Body of pancreas (tissue), 4 donors: ENCODE measurements around the gene SIT1. TPM values are rescaled to one million over a fixed set of nuclear protein-coding genes. Genes with fewer than 3 reads are reported as not detected.
A peak's percentile ranks its signal among the peaks of the same experiment; 100 is the strongest.

Source experiments
- ATAC-seq: fragments of 150-250 bp; one replicate; pipeline ENCODE4 v1.9.1; 2016
- DNase-seq, 4 donors: peaks; one replicate each; pipeline ENCODE4 v3.0.0-alpha.2; 2019
- H3K27ac ChIP-seq, 4 donors: fragments of 200-600 bp; sonication (generic); 1 replicate in 3 of 4; 2 replicates in 1 of 4; pipeline versions ENCODE4 v1.5.1 to v1.6.1; 2016 to 2019; ENCODE audit warnings: mild to moderate bottlenecking in 1 of 4, mixed read lengths in 1 of 4, moderate library complexity in 1 of 4
- H3K27me3 ChIP-seq, 2 donors: fragments of 200-600 bp; sonication (generic); one replicate each; pipeline ENCODE4 v1.6.0; 2016; ENCODE audit warnings: mild to moderate bottlenecking in 1 of 2
- H3K36me3 ChIP-seq, 2 donors: fragments of 200-600 bp; sonication (generic); replicated peaks in 1 of 2; 2 replicates each; pipeline ENCODE4 v1.5.1; 2016; ENCODE audit warnings: low read depth in 2 of 2; ENCODE audit not compliant: insufficient read depth in 1 of 2
- H3K4me1 ChIP-seq: fragments of 200-600 bp; sonication (generic); one replicate; pipeline ENCODE4 v1.6.0; 2016
- H3K4me3 ChIP-seq, 2 donors: fragments of 200-600 bp; sonication (generic); 1 replicate in 1 of 2; 2 replicates in 1 of 2; pipeline ENCODE4 v1.5.1; 2016 to 2019
- H3K9me3 ChIP-seq, 3 donors: fragments of 200-600 bp; sonication (generic); 1 replicate in 2 of 3; 2 replicates in 1 of 3; pipeline ENCODE4 v1.5.1; 2016
- POLR2A ChIP-seq, 3 donors: fragments of 450-650 bp; IDR thresholded peaks; one replicate each; pipeline ENCODE4 v1.6.1; 2016; ENCODE audit warnings: antibody characterized with exemption in 3 of 3, mild to moderate bottlenecking in 2 of 3
- WGBS, 2 donors: methylation state at CpG; one replicate each; pipeline ENCODE4 v1.1.5; 2017; 5-methylcytosine and 5-hydroxymethylcytosine counted together
- intact Hi-C: fragments of 100-400 bp; cut with DNase I; formaldehyde crosslinking; loops from one replicate; pipeline ENCODE4 v1.15.1; 2023
- total RNA-seq, 2 donors: library from RNA; depleted of rRNA; stranded (reverse); fragments of >200 nt; gene quantifications; one replicate each; pipeline ENCODE4 v1.1.0, GENCODE V29; 2016
- TF ChIP-seq, protein P1 (sequence below), 7 experiments: fragments of 450-650 bp in 4 of 7; fragments of 200-600 bp in 3 of 7; sonication (generic) in 3 of 7; IDR thresholded peaks; one replicate each; pipeline ENCODE4 v1.5.1; 2016 to 2019; ENCODE audit warnings: antibody characterized with exemption in 7 of 7

SIT1 gene
- total RNA-seq, 2 donors from 2014 or later = 0.26 TPM; not detected in 1

DNA sequence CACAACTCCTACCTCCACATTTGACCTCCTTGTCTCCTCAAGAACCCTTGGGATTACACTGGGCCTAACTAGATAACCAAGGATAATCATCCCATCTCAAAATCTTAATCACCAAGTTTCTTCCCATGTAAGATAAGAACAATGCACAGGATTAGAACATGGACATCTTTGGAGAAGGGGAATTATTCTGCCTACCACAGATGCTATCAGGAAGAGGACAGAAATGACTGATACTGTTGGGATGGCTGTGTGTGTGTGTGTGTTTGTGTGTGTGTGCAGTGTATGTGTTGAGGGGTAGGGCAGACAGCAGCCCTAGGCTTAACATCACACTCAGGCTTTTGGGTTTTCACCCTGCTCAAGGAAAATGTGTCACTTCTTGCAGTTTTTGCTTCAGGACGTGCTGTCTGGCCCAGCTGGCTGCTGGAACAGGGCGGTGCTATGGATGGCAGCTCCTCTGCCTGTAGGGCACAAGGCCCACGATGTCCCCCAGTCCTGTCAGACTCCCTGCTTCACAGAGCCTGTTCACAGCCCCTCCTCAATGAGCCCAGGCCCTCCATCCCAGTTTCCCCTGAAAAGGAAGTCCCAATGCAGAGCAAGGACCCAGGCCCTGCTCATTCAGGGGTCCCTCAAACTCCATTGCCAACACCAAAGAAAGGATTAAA lies 30.7 kb upstream of the SIT1 start:
- no peak overlapping the region for H3K27ac ChIP-seq
- WGBS, 2 donors = 74% methylated on average over 3 of the region's 3 CpGs; no CpG with 5 or more reads in 1 of the 2 donors
- no peaks in the 10 kb centered on the region for H3K27me3 ChIP-seq
- intact Hi-C loops = no loop called here
- H3K36me3 ChIP-seq = no peaks in the 10 kb centered on the region
- TF ChIP-seq, protein P1, sequence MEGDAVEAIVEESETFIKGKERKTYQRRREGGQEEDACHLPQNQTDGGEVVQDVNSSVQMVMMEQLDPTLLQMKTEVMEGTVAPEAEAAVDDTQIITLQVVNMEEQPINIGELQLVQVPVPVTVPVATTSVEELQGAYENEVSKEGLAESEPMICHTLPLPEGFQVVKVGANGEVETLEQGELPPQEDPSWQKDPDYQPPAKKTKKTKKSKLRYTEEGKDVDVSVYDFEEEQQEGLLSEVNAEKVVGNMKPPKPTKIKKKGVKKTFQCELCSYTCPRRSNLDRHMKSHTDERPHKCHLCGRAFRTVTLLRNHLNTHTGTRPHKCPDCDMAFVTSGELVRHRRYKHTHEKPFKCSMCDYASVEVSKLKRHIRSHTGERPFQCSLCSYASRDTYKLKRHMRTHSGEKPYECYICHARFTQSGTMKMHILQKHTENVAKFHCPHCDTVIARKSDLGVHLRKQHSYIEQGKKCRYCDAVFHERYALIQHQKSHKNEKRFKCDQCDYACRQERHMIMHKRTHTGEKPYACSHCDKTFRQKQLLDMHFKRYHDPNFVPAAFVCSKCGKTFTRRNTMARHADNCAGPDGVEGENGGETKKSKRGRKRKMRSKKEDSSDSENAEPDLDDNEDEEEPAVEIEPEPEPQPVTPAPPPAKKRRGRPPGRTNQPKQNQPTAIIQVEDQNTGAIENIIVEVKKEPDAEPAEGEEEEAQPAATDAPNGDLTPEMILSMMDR (IDR thresholded peaks at IDR 0.05) = no peak
- no peak for TF ChIP-seq POLR2A (IDR thresholded peaks at IDR 0.05)
- H3K4me1 ChIP-seq = peaks cover under 1% of the 10 kb centered on the region
- no peak for DNase-seq
- ATAC-seq = no peak
- H3K4me3 ChIP-seq = no peak overlapping the region
- no peaks in the 10 kb centered on the region for H3K9me3 ChIP-seq

- ATAC-seq (no peak), DNase-seq (no peak)
- no peaks in the 10 kb centered on the region for H3K9me3 ChIP-seq
- no peaks in the 10 kb centered on the region for H3K36me3 ChIP-seq
- H3K4me1 ChIP-seq = peaks cover 10% of the 10 kb centered on the region
- H3K27ac ChIP-seq = no peak overlapping the region
- H3K4me3 ChIP-seq = no peak overlapping the region
- 63 to 72% methylated on average over 15 of the region's 15 CpGs for WGBS, 2 donors
- intact Hi-C loops = no loop called here
- TF ChIP-seq, protein P1 (IDR thresholded peaks at IDR 0.05) = no peak
- TF ChIP-seq POLR2A (IDR thresholded peaks at IDR 0.05) = no peak
- H3K27me3 ChIP-seq = no peaks in the 10 kb centered on the region
Measured at GRCh38 chr9:35680331-35681105, 29.8 kb upstream of the SIT1 start.

GRCh38 chr9:35679766-35680330 lies 29.1 kb upstream of the SIT1 start:
- WGBS, 2 donors = 87 to 90% methylated on average over 4 to 8 of the region's 8 CpGs
- TF ChIP-seq POLR2A (IDR thresholded peaks at IDR 0.05) = no peak
- no peaks in the 10 kb centered on the region for H3K36me3 ChIP-seq
- H3K27ac ChIP-seq = no peak overlapping the region
- H3K9me3 ChIP-seq = no peaks in the 10 kb centered on the region
- intact Hi-C loops = no loop called here
- ATAC-seq = no peak
- no peak overlapping the region for H3K4me3 ChIP-seq
- H3K27me3 ChIP-seq = no peaks in the 10 kb centered on the region
- DNase-seq = no peak
- H3K4me1 ChIP-seq = peaks cover 14% of the 10 kb centered on the region

GRCh38 chr9:35679091-35679490 lies 28.4 kb upstream of the SIT1 start:
- TF ChIP-seq, protein P1 (IDR thresholded peaks at IDR 0.05) = no peak
- TF ChIP-seq POLR2A (IDR thresholded peaks at IDR 0.05) = no peak
- H3K27ac ChIP-seq = no peak overlapping the region
- H3K9me3 ChIP-seq = no peaks in the 10 kb centered on the region
- no peak overlapping the region for H3K4me3 ChIP-seq
- H3K27me3 ChIP-seq = no peaks in the 10 kb centered on the region
- H3K36me3 ChIP-seq = no peaks in the 10 kb centered on the region
- H3K4me1 ChIP-seq = peaks cover 16% of the 10 kb centered on the region
- DNase-seq = no peak
- intact Hi-C loops = no loop called here
- no peak for ATAC-seq
- WGBS, 2 donors = 86 to 88% methylated on average over 5 of the region's 5 CpGs

DNA sequence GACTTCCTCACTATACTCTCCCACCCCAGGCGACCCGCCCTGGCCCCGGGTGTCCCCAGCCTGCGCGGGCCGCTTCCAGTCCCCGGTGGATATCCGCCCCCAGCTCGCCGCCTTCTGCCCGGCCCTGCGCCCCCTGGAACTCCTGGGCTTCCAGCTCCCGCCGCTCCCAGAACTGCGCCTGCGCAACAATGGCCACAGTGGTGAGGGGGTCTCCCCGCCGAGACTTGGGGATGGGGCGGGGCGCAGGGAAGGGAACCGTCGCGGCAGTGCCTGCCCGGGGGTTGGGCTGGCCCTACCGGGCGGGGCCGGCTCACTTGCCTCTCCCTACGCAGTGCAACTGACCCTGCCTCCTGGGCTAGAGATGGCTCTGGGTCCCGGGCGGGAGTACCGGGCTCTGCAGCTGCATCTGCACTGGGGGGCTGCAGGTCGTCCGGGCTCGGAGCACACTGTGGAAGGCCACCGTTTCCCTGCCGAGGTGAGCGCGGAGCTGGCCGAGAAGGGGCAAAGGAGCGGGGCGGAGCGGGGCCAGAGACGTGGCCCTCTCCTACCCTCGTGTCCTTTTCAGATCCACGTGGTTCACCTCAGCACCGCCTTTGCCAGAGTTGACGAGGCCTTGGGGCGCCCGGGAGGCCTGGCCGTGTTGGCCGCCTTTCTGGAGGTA lies 25.1 kb upstream of the SIT1 start:
- Histone ChIP-seq H3K36me3 (no peaks in the 10 kb centered on the region), H3K4me1 (peaks cover 34% of the 10 kb centered on the region), H3K9me3 (no peaks in the 10 kb centered on the region), H3K27me3 (no peaks in the 10 kb centered on the region), H3K27ac (no peak overlapping the region), H3K4me3 (peak overlapping the region in 1 of 2 donors; percentile 7)
- TF ChIP-seq, protein P1 (IDR thresholded peaks at IDR 0.05) = no peak
- TF ChIP-seq POLR2A (IDR thresholded peaks at IDR 0.05) = no peak
- ATAC-seq (peak; percentile 47), DNase-seq (peak in 2 of 4 donors; percentile 37 to 45)
- intact Hi-C loops = no loop called here
- 17 to 20% methylated on average over 1 to 51 of the region's 51 CpGs for WGBS, 2 donors
